Activated CD4-positive, alpha-beta T cell treated with anti-CD3 and anti-CD28 coated beads, Interleukin-2, amount 50 U/mL, for 16 hours (primary cell): ENCODE data around the gene OR2T11.
"Not testable (repeated sequence)": the region's sequence is repeated elsewhere in the genome, so short reads cannot be mapped to it uniquely, and the experiment has no call there.

Experiments used
- DNase-seq: peaks from one replicate; pipeline ENCODE4 v3.0.0-alpha.2; 2020

The OR2T11 gene, protein sequence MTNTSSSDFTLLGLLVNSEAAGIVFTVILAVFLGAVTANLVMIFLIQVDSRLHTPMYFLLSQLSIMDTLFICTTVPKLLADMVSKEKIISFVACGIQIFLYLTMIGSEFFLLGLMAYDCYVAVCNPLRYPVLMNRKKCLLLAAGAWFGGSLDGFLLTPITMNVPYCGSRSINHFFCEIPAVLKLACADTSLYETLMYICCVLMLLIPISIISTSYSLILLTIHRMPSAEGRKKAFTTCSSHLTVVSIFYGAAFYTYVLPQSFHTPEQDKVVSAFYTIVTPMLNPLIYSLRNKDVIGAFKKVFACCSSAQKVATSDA

GRCh38 chr1:248634991-248635390 lies at the start of gene OR2T11:
OR2T11 (minus strand) TSS chr1:248635091; CDS start chr1:248627128, 7,963 bp downstream.
- not testable (repeated sequence) for DNase-seq

DNA sequence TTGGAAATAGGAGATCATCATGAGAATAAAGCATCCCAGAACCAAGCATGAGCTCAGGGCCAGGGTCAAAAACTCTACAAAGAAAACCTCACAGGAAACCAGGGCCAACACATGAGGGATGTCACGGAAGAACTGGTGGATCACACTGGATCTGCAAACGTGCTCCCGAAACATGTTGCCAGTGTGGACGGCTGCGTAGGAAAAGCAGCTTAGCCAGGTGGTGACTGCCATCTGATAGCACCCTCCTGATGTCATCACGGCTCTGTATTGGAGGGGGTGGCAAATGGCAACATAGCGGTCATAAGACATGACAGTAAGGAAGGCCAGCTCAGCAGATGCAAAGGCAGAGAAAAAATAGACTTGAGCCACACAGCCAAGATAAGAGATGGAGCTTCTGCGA lies 46.8 kb upstream of the OR2T11 start:
- DNase-seq: no peak

GRCh38 chr1:248670003-248670402 lies 35.1 kb upstream of the OR2T11 start:
- no peak for DNase-seq

DNA sequence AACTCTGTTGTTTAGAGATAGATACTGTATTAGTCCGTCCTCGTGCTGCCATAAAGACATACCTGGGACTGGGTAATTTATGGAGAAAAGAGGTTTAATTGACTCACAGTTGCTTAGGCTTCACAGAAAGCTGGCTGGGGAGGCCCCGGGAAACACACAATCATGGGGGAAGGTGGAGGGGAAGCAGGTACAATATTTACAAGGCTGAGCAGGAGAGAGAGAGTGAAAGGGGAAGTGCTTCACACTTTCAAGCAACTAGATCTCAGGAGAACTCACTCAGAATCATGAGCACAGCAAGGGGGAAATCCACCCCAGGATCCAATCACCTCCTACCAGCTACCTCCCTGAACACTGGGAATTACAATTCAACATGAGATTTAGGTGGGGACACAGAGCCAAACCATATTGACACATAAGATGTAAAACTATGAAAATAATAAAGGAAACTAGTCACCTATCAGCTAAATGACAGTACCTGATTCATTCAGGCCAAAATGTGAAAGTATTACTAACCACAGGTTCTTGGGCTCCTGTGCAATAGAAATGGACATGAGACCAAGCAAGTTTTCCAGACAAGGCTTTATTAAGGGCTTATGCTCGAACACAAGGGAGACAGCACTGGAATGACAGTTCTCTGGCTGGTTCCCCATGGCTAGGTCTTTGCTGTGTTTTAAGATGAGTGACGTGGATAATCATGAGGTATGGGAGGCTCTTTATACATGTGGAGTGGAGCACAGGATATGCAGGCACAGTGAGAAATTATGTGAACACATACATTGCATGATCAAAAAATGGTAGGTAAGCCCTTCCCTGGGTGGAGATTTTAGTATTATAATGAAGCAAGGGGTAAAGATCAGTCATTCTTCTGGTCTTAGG lies 28.8 kb upstream of the OR2T11 start:
- DNase-seq: not testable (repeated sequence)

GRCh38 chr1:248656797-248657196 lies 21.9 kb upstream of the OR2T11 start:
- DNase-seq: not testable (repeated sequence)

GRCh38 chr1:248655354-248655753 lies 20.5 kb upstream of the OR2T11 start, which contains the start of gene OR2T27:
OR2T27 (minus strand) TSS chr1:248655528; CDS start chr1:248650884, 4,644 bp downstream.
- not testable (repeated sequence) for DNase-seq

DNA sequence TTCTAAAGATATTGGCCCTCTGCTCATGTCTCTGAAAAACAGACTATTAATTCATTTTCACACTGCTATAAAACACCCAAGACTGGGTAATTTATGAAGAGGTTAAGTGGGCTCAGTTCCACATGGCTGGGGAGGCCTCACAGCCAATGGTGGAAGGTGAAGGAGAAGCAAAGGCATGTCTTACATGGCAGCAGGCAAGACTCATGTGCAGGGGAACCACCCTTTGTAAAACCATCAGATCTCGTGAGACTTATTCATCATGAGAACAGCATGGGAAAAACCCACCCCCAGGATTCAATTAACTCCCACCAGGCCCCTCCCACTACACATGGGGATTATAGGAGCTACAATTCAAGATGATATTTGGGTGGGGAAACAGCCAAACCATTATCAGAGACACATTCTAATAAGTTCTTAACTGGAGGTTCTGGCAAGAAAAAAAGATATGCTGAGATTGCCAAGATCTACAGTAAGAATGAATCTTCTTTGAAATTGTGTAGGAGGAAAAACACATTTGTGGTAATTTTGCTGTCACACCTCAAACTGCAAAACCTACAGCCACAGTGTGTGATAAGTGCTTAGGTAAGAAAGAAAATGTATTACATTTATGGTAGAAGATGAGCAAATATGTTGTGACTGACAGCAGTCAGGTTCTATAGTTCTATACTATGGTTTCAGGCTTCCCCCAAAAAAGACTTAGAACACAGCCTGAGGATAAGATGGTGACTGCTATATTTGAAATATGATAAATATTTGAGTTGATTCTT lies 14.1 kb upstream of the OR2T11 start:
- DNase-seq: not testable (repeated sequence)

DNA sequence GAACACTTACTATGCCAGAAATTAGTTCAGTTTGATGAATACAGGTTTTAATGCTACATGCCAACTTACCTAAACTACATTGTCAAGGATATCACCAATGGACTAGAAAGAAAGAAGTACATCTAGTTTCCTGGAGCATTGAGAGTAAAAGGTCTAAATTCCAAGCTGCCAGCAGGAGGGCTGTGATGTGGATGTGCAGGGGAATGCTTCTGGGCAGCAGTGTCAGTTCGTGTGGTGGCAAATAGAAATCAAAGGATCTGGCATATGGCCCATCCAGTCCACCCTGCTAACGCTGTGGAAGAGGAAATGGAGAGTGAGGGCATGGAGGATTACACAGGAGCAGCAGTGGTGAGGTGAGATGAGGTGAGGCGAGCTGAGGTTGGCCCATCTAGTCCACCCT lies 10.3 kb upstream of the OR2T11 start, which contains the start of gene OR2T35:
Gene OR2T35 (minus strand): TSS at position 101 of the 400 bp plus-strand sequence. CDS start 6,020 bp downstream, outside the sequence.
- DNase-seq: not testable (repeated sequence)

GRCh38 chr1:248642971-248643651 lies 8.2 kb upstream of the OR2T11 start:
- DNase-seq: not testable (repeated sequence)

GRCh38 chr1:248641583-248641982 lies 6.7 kb upstream of the OR2T11 start:
- DNase-seq: not testable (repeated sequence)

GRCh38 chr1:248640906-248641305 lies 6.0 kb upstream of the OR2T11 start:
- not testable (repeated sequence) for DNase-seq

DNA sequence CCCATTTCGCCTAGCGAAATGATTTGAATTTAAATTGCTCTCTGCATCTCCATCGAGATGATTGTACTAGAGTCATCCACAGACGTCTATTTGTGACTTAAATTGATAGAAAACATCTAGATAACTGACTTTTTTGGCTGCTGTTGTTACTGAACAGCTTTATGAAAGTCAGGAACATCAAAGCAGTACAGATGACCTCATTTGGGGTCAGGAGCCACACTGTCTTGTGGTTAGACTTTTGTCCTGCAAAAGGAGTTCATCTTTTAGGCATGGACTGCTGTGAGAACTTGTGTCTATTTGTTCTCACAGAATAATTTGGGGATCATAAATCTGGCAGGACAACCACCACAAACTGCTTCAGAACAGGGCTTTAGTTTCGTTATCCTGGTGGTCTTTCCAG lies 4.8 kb upstream of the OR2T11 start:
- not testable (repeated sequence) for DNase-seq

DNA sequence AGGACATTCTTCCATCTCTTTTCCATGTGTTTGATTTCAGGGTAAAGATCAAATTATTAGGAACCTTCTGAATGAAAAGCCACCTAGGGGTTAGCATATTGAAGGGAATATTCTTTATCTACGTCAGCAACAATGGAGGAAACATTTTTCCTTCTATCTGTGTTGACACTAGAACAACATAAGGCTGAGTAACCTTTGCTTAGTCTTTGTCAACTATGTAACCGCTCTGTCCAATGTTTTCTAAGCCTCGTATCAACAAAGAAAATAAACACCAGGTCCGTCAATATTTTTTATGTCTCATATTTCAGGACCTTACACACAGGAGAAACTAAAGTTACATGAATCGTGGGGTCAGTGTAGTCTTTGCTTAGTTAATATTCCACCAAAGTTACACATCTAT lies 1.7 kb upstream of the OR2T11 start:
- DNase-seq: not testable (repeated sequence)

DNA sequence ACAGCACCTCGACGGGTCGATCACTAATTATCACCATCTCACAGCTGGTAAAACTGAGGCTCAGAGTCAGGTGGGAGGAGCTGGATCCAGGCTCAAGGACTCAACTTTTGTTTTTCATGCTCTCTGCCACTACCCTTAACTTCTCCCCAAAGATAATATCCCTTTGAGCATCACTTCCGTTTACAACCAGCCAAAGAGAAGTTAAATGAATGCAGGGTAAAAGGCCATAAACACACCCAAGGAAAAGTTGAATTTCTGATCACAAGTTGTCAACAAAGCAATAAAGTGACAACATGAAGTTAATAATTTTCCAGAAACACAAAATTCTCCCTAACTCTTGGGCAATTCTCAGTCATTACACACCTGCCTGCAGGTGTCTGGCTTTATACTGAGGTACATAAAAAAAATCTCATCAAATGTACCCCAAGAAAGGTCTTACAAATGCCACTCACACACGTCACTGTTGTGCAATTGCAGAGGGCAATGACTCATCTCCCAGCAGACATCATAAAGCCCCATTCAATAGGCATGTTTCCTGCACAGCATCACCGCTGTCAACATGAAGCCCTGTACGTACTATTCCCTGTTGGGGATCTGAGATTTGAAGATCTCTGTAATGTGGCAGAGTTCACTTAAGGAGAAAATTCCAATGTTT lies 3.4 kb downstream of the OR2T11 start:
- no peak for DNase-seq

- DNase-seq: no peak
These were observed 4.3 kb downstream of the OR2T11 start for GRCh38 chr1:248630551-248630950.

GRCh38 chr1:248627971-248628844 lies 6.7 kb downstream of the OR2T11 start:
- no peak for DNase-seq

GRCh38 chr1:248625971-248626370 lies 8.9 kb downstream of the OR2T11 start:
- DNase-seq: no peak

DNA sequence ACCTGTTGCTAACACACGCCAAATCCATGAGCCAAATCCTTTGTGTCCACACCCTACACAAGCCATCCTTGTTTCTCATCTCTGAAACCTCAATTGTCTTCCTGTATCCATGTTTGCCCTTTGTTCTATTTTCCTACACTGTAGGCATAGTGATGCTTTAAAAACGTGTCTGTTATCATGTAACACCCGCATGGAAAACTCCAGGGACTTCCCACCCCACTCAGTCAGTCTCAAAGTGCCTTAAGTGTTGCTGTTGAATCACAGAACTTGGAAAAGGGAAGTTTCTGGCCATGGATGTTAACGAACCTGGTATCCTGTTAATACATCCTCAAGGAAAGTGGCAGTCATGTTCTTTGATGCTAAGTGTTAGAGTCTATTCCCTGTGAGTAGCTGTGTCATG lies 9.7 kb downstream of the OR2T11 start:
- DNase-seq: no peak

GRCh38 chr1:248622570-248623001 lies 12.3 kb downstream of the OR2T11 start:
- DNase-seq: peak; percentile 34

DNA sequence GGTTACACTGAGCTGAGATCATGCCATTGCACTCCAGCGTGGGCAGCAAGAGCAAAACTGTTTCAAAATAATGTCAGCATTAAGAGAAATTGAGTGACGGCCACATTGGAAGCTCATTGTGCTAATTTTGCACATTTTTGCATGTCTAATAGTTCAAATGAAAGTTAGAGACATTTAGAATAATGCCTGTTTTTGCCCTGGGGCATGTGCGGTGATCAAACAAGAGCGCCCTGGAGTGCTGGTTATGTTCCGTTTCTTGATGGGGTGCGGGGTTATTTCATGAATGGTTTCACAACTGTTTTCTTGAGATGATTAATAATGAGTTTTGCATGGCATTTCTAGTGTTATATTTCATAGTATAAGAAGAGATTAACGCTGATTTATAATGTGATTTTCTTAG lies 13.1 kb downstream of the OR2T11 start:
- DNase-seq: no peak

- peak; percentile 29 for DNase-seq
These were observed 16.0 kb downstream of the OR2T11 start for GRCh38 chr1:248618878-248619277.
